Stimulated activated CD4-positive, alpha-beta T cell treated with anti-CD3 and anti-CD28 coated beads, Interleukin-1b, Interleukin-23, amount 100 ng/mL, for 1 hour (primary cell): ENCODE measurements around the gene FGL2.
"Not testable (repeated sequence)": the region's sequence is repeated elsewhere in the genome, so short reads cannot be mapped to it uniquely, and the experiment has no call there.

Source experiments
- DNase-seq, 2 donors: peaks; one replicate each; pipeline ENCODE4 v3.0.0-alpha.2; 2020; ENCODE audit warnings: low read depth in 2 of 2

Gene FGL2

DNA sequence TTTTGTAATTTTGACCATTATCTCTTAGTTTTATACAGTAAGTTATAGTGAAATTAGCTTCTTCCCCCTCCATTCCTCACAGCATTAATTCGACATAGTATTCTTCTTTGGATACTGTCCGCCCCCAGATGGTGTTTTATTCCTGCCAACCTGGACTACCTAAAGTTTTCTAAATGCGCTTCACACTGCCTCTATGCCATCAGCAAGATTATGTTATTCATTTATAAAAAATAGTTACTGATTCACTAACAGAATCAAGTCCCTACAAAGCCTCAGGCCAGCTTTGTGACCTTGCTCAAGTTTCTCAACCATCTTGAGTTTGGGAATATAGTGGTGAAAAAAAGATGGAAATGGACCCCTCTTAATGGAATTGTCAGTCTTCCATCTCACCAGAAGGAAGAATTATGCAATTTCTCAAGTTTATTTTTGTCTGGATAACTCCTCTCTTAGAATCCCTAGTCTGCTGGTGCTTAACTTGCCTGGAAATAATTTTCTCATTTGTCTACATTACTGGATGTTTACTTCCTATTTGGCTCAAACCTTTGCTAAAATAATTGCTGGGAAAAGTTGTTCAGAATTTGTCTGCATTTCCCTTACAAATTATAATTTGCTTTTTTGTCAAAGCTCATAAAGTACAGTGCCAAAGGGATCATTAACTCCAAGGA is 16.7 kb upstream of the FGL2 start:
- no peak for DNase-seq

DNA sequence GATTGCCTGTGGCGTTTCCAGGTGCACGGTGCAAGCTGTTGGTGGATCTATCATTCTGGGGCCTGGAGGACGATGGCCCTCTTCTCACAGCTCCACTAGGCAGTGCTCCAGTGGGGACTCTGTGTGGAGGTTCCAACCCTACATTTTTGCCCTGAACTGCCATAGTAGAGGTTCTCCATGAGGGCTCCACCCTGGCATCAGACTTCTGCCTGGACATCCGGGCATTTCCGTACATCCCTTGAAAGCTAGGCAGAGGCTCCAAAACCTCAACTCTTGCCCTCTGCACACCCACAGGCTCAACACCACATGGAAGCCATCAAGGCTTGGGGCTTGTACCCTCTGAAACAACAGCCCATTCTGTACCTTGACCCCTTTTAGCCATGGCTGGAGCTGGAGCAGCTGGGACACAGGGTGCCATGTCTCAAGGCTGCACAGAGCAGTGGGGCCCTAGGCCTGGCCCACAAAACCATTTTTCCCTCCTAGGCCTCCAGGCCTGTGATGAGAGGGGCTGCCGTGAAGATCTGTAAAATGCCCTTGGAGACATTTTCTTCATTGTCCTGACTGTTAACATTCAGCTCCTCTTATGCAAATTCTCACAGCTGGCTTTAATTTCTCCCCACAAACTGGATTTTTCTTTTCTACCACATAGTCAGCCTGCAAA is 10.0 kb upstream of the FGL2 start:
- DNase-seq, result no peak

DNA sequence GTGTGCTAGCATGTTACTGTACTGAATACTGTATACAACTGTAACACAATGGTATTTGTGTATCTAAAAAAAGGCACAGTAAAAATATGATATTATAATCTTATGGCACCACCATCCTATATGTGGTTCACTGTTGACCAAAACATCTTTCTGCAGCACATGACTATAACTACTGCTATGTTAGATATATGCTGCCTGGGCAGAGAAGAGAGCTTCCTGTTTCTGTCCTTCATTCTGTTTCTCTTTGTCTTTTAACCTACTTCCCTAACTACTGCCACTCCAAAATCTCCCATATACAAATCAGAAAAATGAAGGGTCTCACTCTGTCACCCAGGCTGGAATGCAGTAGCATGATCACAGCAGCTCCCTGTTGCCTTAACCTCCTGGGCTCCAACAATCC is 8.8 kb upstream of the FGL2 start:
- no peak for DNase-seq

DNA sequence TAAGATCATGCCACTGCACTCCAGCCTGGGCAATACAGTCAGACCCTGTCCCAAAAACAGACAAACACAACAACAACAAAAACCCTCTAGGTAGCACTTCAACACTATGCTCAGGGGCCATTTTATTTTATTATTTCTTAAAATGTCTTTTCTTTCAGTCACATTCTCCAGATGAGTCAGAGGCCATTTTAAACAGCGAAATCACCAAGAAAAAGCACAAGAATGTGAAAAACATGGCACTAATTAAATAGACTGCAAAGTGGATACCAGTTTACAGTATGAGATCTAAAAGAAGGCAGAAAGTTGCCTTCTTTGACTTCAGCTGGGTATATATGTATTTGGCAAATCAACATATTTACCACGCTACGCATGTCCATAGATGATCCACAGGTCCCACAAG is 6.1 kb upstream of the FGL2 start:
- no peak for DNase-seq

DNA sequence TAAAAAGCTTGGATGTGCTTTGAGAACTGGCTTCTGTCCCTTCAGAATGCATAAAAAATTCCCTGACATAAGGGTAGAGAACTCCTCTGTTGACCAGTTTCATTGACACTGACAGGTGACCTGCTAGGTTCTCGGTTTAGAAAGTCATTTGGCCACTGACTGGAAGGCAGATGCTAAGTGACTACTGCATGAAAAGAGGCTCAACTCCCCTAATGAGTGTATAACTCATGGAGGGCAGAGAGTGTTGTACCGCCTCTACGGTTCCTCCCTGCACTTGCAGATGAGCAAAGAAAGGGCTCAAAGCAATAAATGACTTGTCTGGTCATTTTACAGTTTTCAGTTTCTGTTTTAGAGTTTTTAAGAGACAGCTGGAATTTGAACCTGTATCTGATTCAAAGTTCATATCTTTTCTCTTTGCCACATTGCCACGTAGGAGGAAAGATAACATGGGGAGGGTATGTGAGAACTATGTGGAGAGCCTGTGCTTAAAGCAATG is 2.9 kb upstream of the FGL2 start:
- no peak for DNase-seq

DNA sequence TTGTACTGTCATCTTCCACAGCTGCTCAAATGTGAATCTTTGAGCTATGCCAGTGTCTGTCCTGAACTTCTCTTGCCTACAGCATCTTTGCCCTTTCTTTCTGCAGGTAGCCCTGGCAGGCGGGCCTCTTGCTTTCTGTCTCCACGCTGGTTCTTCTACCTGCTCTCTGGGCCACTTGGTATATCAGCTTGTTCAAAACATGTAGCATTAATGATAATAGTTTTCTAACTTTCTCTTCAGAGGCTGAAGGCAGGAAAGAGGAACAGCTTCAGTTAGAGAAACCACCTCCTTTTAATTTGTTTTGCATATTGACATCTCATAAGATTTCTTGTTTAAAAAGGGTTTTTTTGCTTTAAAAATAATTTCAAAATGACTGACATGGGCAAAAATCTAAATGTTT is 923 bp upstream of the FGL2 start:
- no peak for DNase-seq

DNA sequence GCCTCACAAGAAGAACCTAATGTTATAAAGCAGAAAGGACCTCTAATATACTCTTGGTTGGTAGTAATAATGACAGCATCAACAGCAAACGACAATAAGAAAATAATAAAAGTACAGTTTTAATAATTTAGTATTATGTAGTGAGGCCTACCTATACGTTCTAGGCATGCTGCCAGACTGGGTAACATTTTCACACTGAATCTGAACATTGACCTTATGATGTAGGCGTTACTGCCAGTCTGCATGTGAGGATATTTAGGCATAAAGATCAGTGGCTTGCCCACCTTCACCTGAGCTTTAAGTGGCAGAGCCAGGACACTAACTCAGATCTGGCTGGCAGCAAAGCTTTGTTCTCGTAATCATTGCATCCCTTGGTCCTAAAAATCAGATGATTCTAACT is 2.5 kb downstream of the FGL2 start:
- no peak for DNase-seq

DNA sequence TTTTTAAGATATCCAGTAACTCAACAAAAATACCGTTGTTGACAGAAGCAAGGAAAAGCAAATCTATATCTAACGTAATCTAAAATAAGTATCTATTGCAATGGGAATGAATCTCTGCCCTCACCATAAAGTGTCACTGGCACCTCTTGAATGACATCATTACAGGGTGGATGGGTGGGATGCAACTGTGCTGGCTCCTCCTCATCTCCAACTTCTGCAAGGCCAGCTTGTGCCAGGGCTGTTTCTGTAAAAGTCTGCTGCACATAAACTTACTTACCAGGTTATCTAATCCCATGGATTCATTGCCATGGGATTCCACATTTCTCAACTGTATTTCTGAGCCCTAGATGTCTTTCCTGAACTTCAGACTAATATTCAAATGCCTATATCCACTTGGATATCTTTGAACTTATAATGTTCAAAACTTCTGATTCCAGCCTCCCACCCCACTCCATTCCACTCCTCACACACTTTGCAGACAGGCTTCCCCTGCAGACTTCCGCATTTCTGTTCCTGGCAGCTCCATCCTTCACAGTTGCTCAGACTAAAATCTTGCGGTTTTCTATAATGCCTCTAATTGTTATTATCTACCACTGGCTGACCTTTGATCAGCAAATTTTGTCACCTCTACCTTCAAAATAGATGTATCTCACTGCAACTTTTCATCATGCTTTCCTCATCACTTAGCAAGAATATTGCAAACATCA is 10.7 kb downstream of the FGL2 start:
- DNase-seq, result no peak

DNA sequence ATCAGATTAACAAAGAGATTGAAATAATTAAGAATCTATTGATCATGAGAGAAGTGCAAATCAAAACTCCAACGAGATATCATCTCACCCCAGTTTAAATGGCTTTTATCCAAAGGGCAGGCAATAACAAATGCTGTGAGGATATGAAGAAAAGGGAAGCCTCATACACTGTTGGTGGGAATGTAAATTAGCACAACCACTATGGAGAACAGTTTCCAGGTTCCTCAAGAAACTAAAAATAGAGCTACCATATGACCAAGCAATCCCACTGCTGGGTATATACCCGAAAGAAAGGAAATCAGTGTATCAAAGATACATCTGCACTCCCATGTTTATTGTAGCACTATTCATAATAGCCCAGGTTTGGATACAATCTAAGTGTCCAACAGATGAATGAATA is 13.8 kb downstream of the FGL2 start:
- no peak for DNase-seq

DNA sequence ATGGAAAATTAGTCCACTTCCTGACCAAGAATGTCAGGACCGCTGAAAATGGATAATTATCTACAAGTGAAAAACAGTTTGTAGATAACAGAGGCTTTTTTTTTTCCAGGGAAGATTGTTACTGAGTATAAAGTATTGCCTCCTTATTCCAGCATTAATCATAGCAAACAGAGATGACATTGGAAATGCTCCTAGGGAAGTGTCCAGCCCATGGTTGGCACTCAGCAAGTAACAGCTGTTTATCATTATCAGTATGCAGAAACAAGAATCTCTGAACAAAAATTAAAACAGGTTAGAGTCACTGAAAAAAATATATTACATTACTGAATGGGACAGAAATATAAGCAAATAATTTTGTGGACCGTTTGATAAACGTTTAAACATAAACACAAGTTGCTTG is 14.6 kb downstream of the FGL2 start:
- DNase-seq, result no peak

DNA sequence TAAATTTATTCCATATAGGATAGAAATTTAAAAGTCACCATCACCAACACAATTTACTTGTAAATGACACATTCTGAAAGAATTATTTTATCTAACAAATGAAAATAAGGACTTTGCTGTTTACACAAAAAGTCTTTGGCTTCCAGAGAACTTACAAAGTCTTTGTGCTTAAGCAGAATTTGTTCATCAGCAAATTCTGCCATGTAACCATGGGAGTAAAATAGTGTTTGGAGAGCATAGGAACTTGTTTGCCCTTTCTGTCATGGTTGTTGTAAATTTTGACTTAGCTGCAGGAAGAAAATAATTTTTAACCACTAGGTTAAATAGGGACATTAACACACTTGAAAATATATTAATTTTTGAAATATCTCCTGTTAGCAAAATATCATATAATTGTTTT is 15.2 kb downstream of the FGL2 start:
- DNase-seq, result no peak

DNA sequence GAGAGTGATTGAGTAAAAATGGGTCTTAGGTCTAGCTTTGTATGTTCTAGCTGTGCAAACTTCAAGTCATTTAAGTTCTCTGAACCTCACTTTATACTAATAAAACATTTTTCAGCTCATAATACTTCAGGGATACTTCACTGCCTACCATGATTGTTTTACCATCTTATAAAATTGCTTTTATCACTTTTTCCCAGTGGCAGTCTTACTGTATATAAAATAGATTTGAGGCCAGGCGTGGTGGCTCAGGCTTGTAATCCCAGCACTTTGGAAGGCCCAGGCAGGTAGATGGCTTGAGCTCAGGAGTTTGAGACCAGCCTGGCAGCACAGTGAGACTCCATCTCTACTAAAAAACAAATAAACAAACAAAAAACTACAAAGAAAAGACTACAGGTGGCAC is 17.4 kb downstream of the FGL2 start:
- DNase-seq, result no peak

DNA sequence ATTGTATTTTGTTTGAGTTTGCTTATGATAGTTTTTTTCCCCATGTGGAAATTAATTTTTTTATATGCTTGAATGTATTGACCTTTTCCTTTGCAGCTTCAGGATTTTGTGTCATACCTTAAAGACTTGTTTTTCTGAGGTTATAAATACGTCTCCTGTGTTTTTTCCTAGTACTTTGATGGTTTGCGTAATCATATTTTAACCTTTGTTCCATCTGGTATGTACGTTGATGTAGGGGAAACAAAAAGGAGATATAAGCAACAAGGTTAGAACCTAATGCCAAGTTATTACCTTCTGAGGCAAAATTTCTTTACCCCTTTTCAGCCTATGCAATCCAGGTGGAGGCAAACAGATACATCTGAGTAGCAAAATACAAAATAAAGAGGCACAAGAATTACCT is 17.9 kb downstream of the FGL2 start:
- DNase-seq, result no peak

DNA sequence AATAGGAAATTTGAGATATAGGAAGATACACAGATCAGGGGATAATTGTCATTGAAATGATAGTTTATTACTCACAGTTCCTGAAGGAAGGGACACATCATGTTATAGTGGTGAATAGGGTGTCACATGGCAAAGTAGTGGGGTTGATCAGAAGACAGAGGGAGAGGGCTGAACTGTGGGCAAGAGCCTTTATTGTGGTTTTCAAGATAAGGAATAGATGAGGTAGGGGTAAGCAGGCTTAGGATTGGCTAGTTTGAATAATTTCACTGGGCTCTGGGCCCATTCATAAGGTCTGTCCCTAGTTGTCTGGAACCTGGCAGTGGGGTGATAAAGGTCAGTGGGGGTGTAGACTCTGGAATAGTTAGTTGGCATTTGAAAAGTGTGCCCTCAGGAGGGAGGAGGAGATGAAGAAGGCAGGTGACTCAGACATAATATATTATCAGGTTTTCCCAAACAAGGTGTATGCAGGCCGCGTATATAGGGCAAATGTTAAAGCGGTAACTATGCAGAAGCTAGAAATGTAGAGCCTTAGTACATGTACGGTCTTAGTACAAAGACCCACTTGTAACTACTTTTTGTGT is 18.5 kb downstream of the FGL2 start:
- no peak for DNase-seq

DNA sequence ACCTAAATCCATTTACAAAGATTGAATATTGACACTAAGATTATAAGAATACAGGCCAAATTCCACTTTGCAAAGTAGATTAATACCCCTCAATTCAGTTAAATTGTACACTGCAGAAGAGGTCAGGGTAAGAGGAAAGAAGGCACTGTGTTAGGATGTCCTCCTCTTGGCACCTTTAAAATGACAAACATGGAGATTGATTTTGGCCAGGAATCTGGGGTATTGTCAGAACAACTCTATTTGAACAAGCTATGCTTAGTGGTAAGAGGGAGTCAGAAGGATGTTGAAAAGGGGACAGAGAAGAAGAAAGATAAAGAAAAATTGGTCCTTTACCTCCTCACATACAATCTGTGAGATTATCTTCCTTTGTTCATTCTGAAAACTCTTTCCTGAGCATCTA is 21.6 kb downstream of the FGL2 start:
- DNase-seq, result not testable (repeated sequence)

DNA sequence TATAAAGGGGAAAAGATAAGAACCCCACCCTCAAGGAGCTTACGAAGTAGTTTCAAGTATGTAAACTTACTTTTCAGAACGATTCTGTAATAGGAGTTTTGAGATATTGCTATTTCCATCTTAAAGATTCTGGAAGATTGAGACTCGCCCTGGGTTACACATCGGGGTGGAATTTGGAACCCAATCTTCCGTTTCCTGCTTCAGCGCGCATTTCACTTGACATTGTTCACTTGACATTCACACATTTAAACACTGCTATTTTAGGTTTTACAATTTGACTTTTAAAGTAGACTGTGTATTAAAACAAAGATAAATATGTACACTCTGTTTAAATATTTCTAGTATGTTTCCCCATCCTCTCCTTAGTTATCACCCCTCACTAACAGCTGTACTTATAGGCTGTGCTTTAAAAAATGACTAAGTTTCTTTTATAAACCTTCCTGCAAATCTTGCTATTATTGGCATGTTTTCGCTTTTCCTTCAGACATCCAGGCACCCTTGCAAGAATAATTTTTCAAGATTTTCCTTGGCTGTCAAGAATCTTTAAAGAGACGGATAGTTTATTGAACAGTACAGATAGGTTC is 22.2 kb downstream of the FGL2 start:
- DNase-seq, result not testable (repeated sequence)

DNA sequence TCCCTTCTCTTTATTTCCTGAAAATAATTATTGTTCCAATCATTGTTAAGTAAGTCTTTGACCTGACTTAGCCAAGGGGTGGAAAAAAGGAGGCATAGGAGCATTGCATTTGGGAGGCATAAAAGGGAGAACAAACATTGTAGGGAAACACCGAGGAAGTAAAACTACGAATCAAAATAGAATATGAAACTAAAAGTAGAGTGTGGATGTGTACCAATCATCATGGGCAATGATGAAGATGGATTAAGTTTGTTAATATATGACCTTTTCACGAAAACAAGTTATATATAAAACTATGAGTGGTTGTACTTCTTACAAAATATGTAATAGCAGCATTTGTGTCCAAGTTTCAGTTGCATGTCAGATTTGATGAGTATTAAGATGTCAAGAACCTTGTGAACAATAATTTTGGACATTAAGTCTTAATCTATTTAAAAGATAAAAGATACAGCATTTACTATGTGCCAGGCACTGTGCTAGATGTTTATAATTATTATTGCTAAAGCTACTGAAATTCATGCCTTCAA is 24.3 kb downstream of the FGL2 start:
- not testable (repeated sequence) for DNase-seq

DNA sequence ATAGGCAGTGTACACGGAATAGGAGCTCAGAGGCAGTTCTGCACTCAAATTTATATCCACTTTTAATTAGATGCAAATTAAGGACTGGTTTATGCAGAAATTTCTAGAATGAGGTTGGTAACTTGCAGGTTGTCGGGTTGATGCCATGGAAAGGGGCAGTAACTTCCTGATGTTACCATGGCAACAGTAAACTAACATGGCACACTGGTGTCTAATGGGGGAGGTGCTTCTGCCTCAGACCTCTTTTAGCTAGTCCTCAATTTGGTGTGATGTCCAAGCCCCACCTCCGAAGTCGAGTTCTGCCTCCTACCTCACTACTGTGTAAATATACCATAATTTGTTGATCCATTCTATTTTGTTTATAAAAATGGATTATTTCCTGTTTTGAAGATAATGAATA is 25.2 kb downstream of the FGL2 start:
- not testable (repeated sequence) for DNase-seq

DNA sequence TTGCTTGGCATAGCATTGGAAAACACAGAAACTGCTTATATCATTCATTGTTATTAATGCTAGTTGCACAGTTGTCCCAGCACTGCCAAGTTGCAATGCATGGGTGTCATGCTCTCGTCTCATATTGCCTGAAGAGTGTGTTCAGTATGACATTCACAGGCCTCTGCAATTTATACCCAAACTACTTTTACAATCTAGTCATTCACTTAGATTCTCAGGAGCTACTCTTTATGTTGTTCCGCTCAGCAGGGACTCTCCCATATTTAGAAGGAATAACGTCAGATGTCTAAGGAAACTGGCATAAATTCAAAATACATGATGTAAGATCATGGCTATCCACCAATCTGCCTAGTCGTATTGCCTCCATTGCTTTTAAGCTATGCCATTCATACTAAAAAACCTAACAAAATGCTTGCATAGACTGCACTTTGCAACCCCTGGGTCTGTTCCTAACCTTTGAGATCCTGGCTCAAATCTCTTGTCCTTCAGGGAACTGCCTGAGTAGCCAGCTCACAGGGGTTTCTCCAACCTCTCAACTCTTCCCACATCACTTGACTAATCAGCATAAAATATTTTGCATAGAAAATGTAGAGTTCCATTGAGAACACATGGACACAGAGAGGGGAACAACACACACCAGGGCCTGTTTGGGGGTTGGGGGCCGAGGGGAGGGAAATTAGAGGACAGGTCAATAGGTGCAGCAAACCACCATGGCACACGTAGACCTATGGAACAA is 27.0 kb downstream of the FGL2 start:
- DNase-seq, result not testable (repeated sequence)

DNA sequence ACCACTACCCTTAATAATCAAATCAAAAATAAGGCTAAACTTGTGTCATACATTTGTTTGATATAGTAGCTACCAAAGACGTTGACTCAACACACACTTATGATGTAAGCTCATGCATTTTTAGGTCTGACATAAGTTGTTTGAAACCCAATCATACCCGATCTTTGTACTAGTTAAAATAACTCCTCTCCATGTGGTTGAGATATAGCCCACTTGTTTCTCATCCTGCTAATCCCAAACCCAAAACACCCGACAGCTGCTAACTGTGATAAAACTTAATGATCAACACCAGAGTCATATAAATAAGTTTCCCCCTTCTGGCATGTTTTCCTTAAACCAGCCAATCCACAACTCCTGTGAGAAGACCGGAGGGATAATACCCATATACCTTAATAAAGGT is 28.5 kb downstream of the FGL2 start:
- DNase-seq, result not testable (repeated sequence)

DNA sequence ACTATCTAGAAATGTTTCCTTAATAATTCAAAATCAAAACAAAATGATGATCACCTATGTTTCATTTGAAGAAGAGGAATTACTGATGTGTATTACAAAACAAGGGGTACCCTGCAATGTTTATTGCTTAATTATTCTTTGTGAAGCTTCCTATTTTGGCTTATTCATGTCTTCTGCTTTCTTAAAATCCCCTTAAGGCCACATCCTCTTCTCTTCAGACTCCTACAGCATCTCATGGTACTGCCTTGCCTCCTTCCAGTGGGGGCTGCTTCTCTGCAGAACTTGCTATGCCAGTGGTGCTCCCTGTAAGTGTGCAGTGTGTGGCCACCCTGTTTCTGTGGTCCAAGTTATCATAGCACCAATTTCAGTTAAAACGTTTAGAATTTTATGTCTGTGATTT is 42.2 kb downstream of the FGL2 start:
- DNase-seq, result no peak
